ENCODE results near the gene ACTG2. TPM values are rescaled to one million over a fixed set of nuclear protein-coding genes. Genes with fewer than 3 reads are reported as not detected.

ACTG2 gene
- total RNA-seq, 4 donors from 2014 or later, result 0.51 to 8.5 (median 3.1) TPM

GRCh38 chr2:73925853-73926492 is 33.2 kb downstream of the ACTG2 start:
- no peak for TF ChIP-seq CTCF (IDR thresholded peaks at IDR 0.05; ENCODE audit: low read depth)

GRCh38 chr2:73926493-73927327 is 33.9 kb downstream of the ACTG2 start, which contains the start of gene DGUOK:
TSS of gene DGUOK (plus strand) at chr2:73926880. CDS start at chr2:73926911, 31 bp downstream.
- TF ChIP-seq CTCF (IDR thresholded peaks at IDR 0.05; ENCODE audit: low read depth), result no peak

- no peak for TF ChIP-seq CTCF (IDR thresholded peaks at IDR 0.05; ENCODE audit: low read depth)
Observed at GRCh38 chr2:73927344-73927743, 34.5 kb downstream of the ACTG2 start.

- no peak for TF ChIP-seq CTCF (IDR thresholded peaks at IDR 0.05; ENCODE audit: low read depth)
Observed at GRCh38 chr2:73928963-73929347, 36.1 kb downstream of the ACTG2 start.

GRCh38 chr2:73930386-73930785 is 37.6 kb downstream of the ACTG2 start:
- TF ChIP-seq CTCF (IDR thresholded peaks at IDR 0.05; ENCODE audit: low read depth), result no peak

- TF ChIP-seq CTCF (IDR thresholded peaks at IDR 0.05; ENCODE audit: low read depth), result no peak
Observed at GRCh38 chr2:73931531-73932500, 39.0 kb downstream of the ACTG2 start.

Measured in subcutaneous adipose tissue (tissue), 4 donors.